ENCODE data around the gene ANXA5. TPM values are rescaled to one million over a fixed set of nuclear protein-coding genes. Genes with fewer than 3 reads are reported as not detected.

ANXA5 gene
- total RNA-seq, 1 experiment from 2014 or later, result 231 TPM

- no peak overlapping the region for H3K27ac ChIP-seq (ENCODE audit: insufficient read length, low read depth, low read length)
- H2BK15ac ChIP-seq (ENCODE audit: low read depth, low read length), result no peak overlapping the region
- H2BK120ac ChIP-seq (ENCODE audit: low read depth, low read length, poor library complexity, severe bottlenecking), result no peak overlapping the region
- no peak overlapping the region for H3K4ac ChIP-seq (ENCODE audit: low read depth, low read length)
- no peak overlapping the region for H4K8ac ChIP-seq (replicated peaks; ENCODE audit: insufficient read length, low read depth, low read length)
- H3K56ac ChIP-seq (ENCODE audit: insufficient read length, low read depth, low read length), result no peak overlapping the region
- no peak overlapping the region for H3K4me2 ChIP-seq (ENCODE audit: insufficient read depth, insufficient read length, low read length)
- no peak overlapping the region for H3K23ac ChIP-seq (ENCODE audit: insufficient read length, low read depth, low read length)
- Mint-ChIP-seq H3K4me1 (no peaks in the 10 kb centered on the region), H3K27me3 (ENCODE audit: low read depth) (no peaks in the 10 kb centered on the region), H3K9me3 (no peaks in the 10 kb centered on the region; a peak in 1 of 5 replicates), H3K27ac (no peak overlapping the region), H3K36me3 (ENCODE audit: insufficient read depth in 1 of 3, low read depth in 3 of 3) (no peaks in the 10 kb centered on the region), H3K4me3 (no peak overlapping the region)
- H3K4me1 ChIP-seq (ENCODE audit: insufficient read depth, low read length), result no peaks in the 10 kb centered on the region
- H3K79me1 ChIP-seq (ENCODE audit: insufficient read depth, low read depth, low read length, poor library complexity, severe bottlenecking), result no peaks in the 10 kb centered on the region
- H4K91ac ChIP-seq (ENCODE audit: insufficient read length, low read depth, low read length), result no peak overlapping the region
- no peak overlapping the region for H3K14ac ChIP-seq (ENCODE audit: insufficient read depth, low read length)
- H3K9ac ChIP-seq (ENCODE audit: extremely low read depth, insufficient read length, low read length), result no peak overlapping the region
- H2BK5ac ChIP-seq (ENCODE audit: insufficient read length, low read length), result no peak overlapping the region
- no peaks in the 10 kb centered on the region for H4K20me1 ChIP-seq (ENCODE audit: control insufficient read depth, insufficient read depth, insufficient read length)
- no peaks in the 10 kb centered on the region for H3K9me3 ChIP-seq (ENCODE audit: control insufficient read depth, low read depth, low read length)
- DNase-seq, result peak; percentile 39
- no CpG with 5 or more reads among the region's 5 CpGs for WGBS (ENCODE audit: extremely low coverage, insufficient read length, low lambda C conversion rate)
- TF ChIP-seq, protein P1, sequence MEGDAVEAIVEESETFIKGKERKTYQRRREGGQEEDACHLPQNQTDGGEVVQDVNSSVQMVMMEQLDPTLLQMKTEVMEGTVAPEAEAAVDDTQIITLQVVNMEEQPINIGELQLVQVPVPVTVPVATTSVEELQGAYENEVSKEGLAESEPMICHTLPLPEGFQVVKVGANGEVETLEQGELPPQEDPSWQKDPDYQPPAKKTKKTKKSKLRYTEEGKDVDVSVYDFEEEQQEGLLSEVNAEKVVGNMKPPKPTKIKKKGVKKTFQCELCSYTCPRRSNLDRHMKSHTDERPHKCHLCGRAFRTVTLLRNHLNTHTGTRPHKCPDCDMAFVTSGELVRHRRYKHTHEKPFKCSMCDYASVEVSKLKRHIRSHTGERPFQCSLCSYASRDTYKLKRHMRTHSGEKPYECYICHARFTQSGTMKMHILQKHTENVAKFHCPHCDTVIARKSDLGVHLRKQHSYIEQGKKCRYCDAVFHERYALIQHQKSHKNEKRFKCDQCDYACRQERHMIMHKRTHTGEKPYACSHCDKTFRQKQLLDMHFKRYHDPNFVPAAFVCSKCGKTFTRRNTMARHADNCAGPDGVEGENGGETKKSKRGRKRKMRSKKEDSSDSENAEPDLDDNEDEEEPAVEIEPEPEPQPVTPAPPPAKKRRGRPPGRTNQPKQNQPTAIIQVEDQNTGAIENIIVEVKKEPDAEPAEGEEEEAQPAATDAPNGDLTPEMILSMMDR (conservative IDR thresholded peaks at IDR 0.05), result peak; percentile 54; the same call in 2 of the 3 replicates
- H2AFZ ChIP-seq (ENCODE audit: low read length), result no peak overlapping the region
- H3K23me2 ChIP-seq (ENCODE audit: insufficient read length, low read depth, low read length, poor library complexity, severe bottlenecking), result no peaks in the 10 kb centered on the region
- H3K18ac ChIP-seq (ENCODE audit: insufficient read length, low read depth, low read length), result no peak overlapping the region
- no peak overlapping the region for H2BK20ac ChIP-seq (ENCODE audit: low read depth, low read length, poor library complexity, severe bottlenecking)
- no peak overlapping the region for H4K5ac ChIP-seq (ENCODE audit: insufficient read length, low read depth, low read length)
- H3K27me3 ChIP-seq (ENCODE audit: insufficient read depth, low read length), result no peaks in the 10 kb centered on the region
- H3T11ph ChIP-seq (ENCODE audit: low read length), result no peak overlapping the region
- H3K79me2 ChIP-seq (ENCODE audit: insufficient read depth, low read length), result no peaks in the 10 kb centered on the region
- no peak overlapping the region for H2AK5ac ChIP-seq (ENCODE audit: insufficient read length, low read length)
- H2BK12ac ChIP-seq (ENCODE audit: insufficient read length, low read depth, low read length), result no peak overlapping the region
Observed at GRCh38 chr4:121656269-121656641, 40.5 kb downstream of the ANXA5 start.
